Dermis blood vessel endothelial cell (primary cell): Measurements from ENCODE around the gene JPH2. TPM values are rescaled to one million over a fixed set of nuclear protein-coding genes. Genes with fewer than 3 reads are reported as not detected.
"Not testable (repeated sequence)": the region's sequence is repeated elsewhere in the genome, so short reads cannot be mapped to it uniquely, and the experiment has no call there.

Experiments used
- DNase-seq: peaks from one replicate; pipeline ENCODE4 v3.0.0; 2010
- total RNA-seq: library from RNA; depleted of rRNA; stranded (reverse); fragments of >200 nt; gene quantifications from 2 replicates; pipeline ENCODE4 v1.2.3, GENCODE V29; 2014

JPH2 gene
- total RNA-seq, 1 donor from 2014 or later: 0.17 TPM

- peak; percentile 47 for DNase-seq
These were observed 24.4 kb upstream of the JPH2 start for GRCh38 chr20:44211177-44212039.

- DNase-seq: peak; percentile 98
These were observed 23.6 kb upstream of the JPH2 start, which contains the start of gene OSER1 for GRCh38 chr20:44210406-44211176. OSER1 (minus strand) TSS chr20:44210771; CDS start chr20:44206957, 3,814 bp downstream.

- DNase-seq: peak; percentile 60
These were observed 22.9 kb upstream of the JPH2 start for GRCh38 chr20:44209686-44210405.

- no peak for DNase-seq
These were observed 21.8 kb upstream of the JPH2 start for GRCh38 chr20:44208770-44209169.

- no peak for DNase-seq
These were observed 21.2 kb upstream of the JPH2 start for GRCh38 chr20:44208165-44208564.

GRCh38 chr20:44207126-44207723 is 20.2 kb upstream of the JPH2 start:
- no peak for DNase-seq

GRCh38 chr20:44206132-44206531 is 19.1 kb upstream of the JPH2 start:
- no peak for DNase-seq

- DNase-seq: no peak
These were observed 17.8 kb upstream of the JPH2 start for GRCh38 chr20:44204832-44205215.

- DNase-seq: peak; percentile 87
These were observed 17.3 kb upstream of the JPH2 start for GRCh38 chr20:44204156-44204831.

- no peak for DNase-seq
These were observed 16.2 kb upstream of the JPH2 start for GRCh38 chr20:44203161-44203560.

- no peak for DNase-seq
These were observed 14.0 kb upstream of the JPH2 start for GRCh38 chr20:44200983-44201382.

GRCh38 chr20:44200371-44200770 is 13.4 kb upstream of the JPH2 start:
- DNase-seq: no peak

GRCh38 chr20:44199877-44200276 is 12.9 kb upstream of the JPH2 start:
- DNase-seq: no peak

- no peak for DNase-seq
These were observed 11.9 kb upstream of the JPH2 start for GRCh38 chr20:44198872-44199271.

GRCh38 chr20:44196271-44196670 is 9.3 kb upstream of the JPH2 start:
- DNase-seq: no peak

GRCh38 chr20:44195605-44196004 is 8.6 kb upstream of the JPH2 start:
- no peak for DNase-seq

- DNase-seq: no peak
These were observed 6.8 kb upstream of the JPH2 start for GRCh38 chr20:44193801-44194200.

GRCh38 chr20:44191640-44192039 is 4.7 kb upstream of the JPH2 start:
- DNase-seq: not testable (repeated sequence)

GRCh38 chr20:44190197-44190852 is 3.3 kb upstream of the JPH2 start:
- DNase-seq: peak; percentile 88

- no peak for DNase-seq
These were observed 1.8 kb upstream of the JPH2 start for GRCh38 chr20:44188752-44189151.
